K562 (cell line): ENCODE measurements around the gene CDC25B. TPM values are rescaled to one million over a fixed set of nuclear protein-coding genes. Genes with fewer than 3 reads are reported as not detected.

ENCODE experiments used
- ATAC-seq: fragments of 200-7000 bp; cut with Tn5 transposase; 3 replicates; pipeline ENCODE4 v1.9.1; 2020; ENCODE audit warnings: moderate library complexity
- BruUV-seq: library from RNA; stranded (reverse); fragments of 400-500 nt; replicated peaks from 2 replicates; lab custom pipeline; 2021; lab: Mats Ljungman, UMichigan
- CTCF ChIA-PET: fragments of 300-600 bp; formaldehyde crosslinking; extraction: SDS; loops from one replicate; lab custom pipeline; 2021; ENCODE audit warnings: low intra/inter-chr PET ratio; lab: Yijun Ruan, JAX
- POLR2A ChIA-PET: fragments of 300-600, 350-650 bp; sonication (Branson Sonifier 250); formaldehyde crosslinking; extraction: SDS; loops from one replicate; lab custom pipeline; 2021; ENCODE audit warnings: antibody characterized with exemption, inconsistent platforms; lab: Yijun Ruan, JAX
- DNase-seq, 4 experiments: peaks; one replicate each; pipeline versions ENCODE4 v3.0.0 to v3.0.0-alpha.2; 2011 to 2018; ENCODE audit warnings: low spot score in 3 of 4, mixed read lengths in 3 of 4; ENCODE audit errors: extremely low read depth in 1 of 4
- FAIRE-seq: peaks from 2 replicates; lab custom pipeline; 2011; peaks lifted over from hg19 to GRCh38; lab: Jason Lieb, UNC
- H2AFZ ChIP-seq: 2 replicates; pipeline ENCODE4 v1.6.0; 2011; ENCODE audit warnings: low read depth, low read length, control low read depth, inconsistent platforms
- H3K27ac ChIP-seq: fragments of 200-600 bp; 3 replicates; pipeline ENCODE4 v1.8.0; 2011; ENCODE audit warnings: low read depth, mild to moderate bottlenecking, control low read depth, inconsistent platforms, low read length, moderate library complexity, mixed read lengths; ENCODE audit errors: extremely low read depth
- H3K27me3 ChIP-seq, 2 experiments: fragments of 300-600 bp in 1 of 2; 2 replicates in 1 of 2; 3 replicates in 1 of 2; pipeline versions ENCODE4 v1.6.0 to v1.8.0; 2011; ENCODE audit warnings: inconsistent platforms in 2 of 2, low read length in 2 of 2, mild to moderate bottlenecking in 1 of 2, mixed read lengths in 1 of 2, moderate library complexity in 1 of 2; ENCODE audit not compliant: control insufficient read depth in 2 of 2, insufficient read depth in 2 of 2
- H3K36me3 ChIP-seq: fragments of 300-600 bp; 3 replicates; pipeline ENCODE4 v1.8.0; 2011; ENCODE audit warnings: mild to moderate bottlenecking, low read length, inconsistent platforms; ENCODE audit not compliant: control insufficient read depth, insufficient read depth
- H3K4me1 ChIP-seq, 2 experiments: fragments of 200-600 bp in 1 of 2; replicated peaks in 1 of 2; 2 replicates in 1 of 2; 3 replicates in 1 of 2; pipeline versions ENCODE4 v1.5.1 to v1.8.0; 2011; ENCODE audit warnings: inconsistent platforms in 2 of 2, low read length in 2 of 2, mild to moderate bottlenecking in 1 of 2, mixed read lengths in 1 of 2, moderate library complexity in 1 of 2; ENCODE audit not compliant: control insufficient read depth in 2 of 2, insufficient read depth in 2 of 2
- H3K4me2 ChIP-seq: 2 replicates; pipeline ENCODE4 v1.6.1; 2011; ENCODE audit warnings: low read length, control low read depth, inconsistent platforms, mixed read lengths; ENCODE audit not compliant: insufficient read depth
- H3K4me3 ChIP-seq: fragments of 200-600 bp; sonication (generic), shearing (Covaris generic); 2 replicates; pipeline ENCODE4 v1.5.1; 2016; ENCODE audit warnings: control low read depth, inconsistent platforms
- H3K79me2 ChIP-seq: fragments of 200-600 bp; 3 replicates; pipeline ENCODE4 v1.8.0; 2011; ENCODE audit warnings: low read length, inconsistent platforms; ENCODE audit not compliant: control insufficient read depth, insufficient read depth
- H3K9ac ChIP-seq, 2 experiments: 2 replicates each; pipeline versions ENCODE4 v1.6.0 to v1.6.1; 2011; ENCODE audit warnings: low read depth in 2 of 2, low read length in 2 of 2, control low read depth in 1 of 2, inconsistent platforms in 1 of 2, mild to moderate bottlenecking in 1 of 2, mixed read lengths in 1 of 2; ENCODE audit not compliant: insufficient read depth in 1 of 2
- H3K9me1 ChIP-seq: one replicate; pipeline ENCODE4 v1.6.0; 2011; ENCODE audit warnings: inconsistent platforms, mild to moderate bottlenecking, low read length, moderate library complexity; ENCODE audit not compliant: control insufficient read depth, insufficient read depth
- H3K9me3 ChIP-seq: replicated peaks from 2 replicates; pipeline ENCODE4 v1.5.1; 2011; ENCODE audit warnings: low read depth, low read length, inconsistent platforms; ENCODE audit not compliant: control insufficient read depth, insufficient read depth
- H4K20me1 ChIP-seq: replicated peaks from 2 replicates; pipeline ENCODE4 v1.6.1; 2011; ENCODE audit warnings: low read length, inconsistent platforms, mixed read lengths; ENCODE audit not compliant: control insufficient read depth, insufficient read depth
- GATA2 ChIP-seq: sonication (generic); formaldehyde crosslinking; IDR thresholded peaks from 2 replicates; pipeline ENCODE4 v1.4.0; 2020; ENCODE audit warnings: mild to moderate bottlenecking, missing genetic modification reagents
- HDAC6 ChIP-seq: IDR thresholded peaks from 2 replicates; pipeline ENCODE4 v1.6.1; 2012; ENCODE audit warnings: low read depth, mild to moderate bottlenecking, control low read depth, inconsistent platforms, low read length, moderate library complexity
- U2AF2 ChIP-seq: fragments of 200-400 bp; formaldehyde crosslinking; optimal IDR thresholded peaks from 2 replicates; pipeline ENCODE3; 2017; ENCODE audit warnings: low read depth, mild to moderate bottlenecking, low read length
- ZNF354B ChIP-seq: fragments of 250-450 bp; sonication (Bioruptor Pico); IDR thresholded peaks from 2 replicates; pipeline ENCODE4 v1.4.0; 2020
- WGBS: fragments of 100-300 bp; shearing (Covaris generic); methylation state at CpG from one replicate; pipeline ENCODE4 v1.1.6; 2016; ENCODE audit warnings: low coverage, mixed read lengths; ENCODE audit not compliant: insufficient coverage; ENCODE audit errors: missing lambda C conversion rate; 5-methylcytosine and 5-hydroxymethylcytosine counted together
- in situ Hi-C: fragments of 300-500 bp; cut with MboI; formaldehyde crosslinking; loops from 4 replicates; pipeline ENCODE4 v1.15.0; 2018; ENCODE audit warnings: inconsistent platforms, mixed read lengths
- intact Hi-C: fragments of 100-400 bp; cut with micrococcal nuclease; formaldehyde crosslinking; loops from 2 replicates; pipeline ENCODE4 v1.14.2; 2022
- polyA plus RNA-seq, 8 experiments: library from polyadenylated mRNA; depleted of rRNA in 4 of 8; stranded (reverse) in 5 of 8; unstranded in 3 of 8; fragments of >200 nt; fragmentation: Nextera tagmentation in 2 of 8; fragmentation: Illumina TruSeq in 1 of 8; extraction: Ambion mirVana in 2 of 8; extraction: Trizol in 1 of 8; gene quantifications; 2 replicates each; pipeline versions ENCODE4 v1.2.1 to v1.2.3, GENCODE V29; 2011 to 2014; ENCODE audit warnings: inconsistent platforms in 1 of 8, missing spikeins in 1 of 8
- total RNA-seq, 7 experiments: library from RNA; depleted of rRNA in 6 of 7; stranded (reverse); fragments of >200 nt in 6 of 7; fragmentation: Illumina TruSeq in 2 of 7; extraction: Trizol in 2 of 7; gene quantifications; 2 replicates each; pipeline versions ENCODE4 v1.2.1 to v1.2.3, GENCODE V29; 2011 to 2021; ENCODE audit warnings: low replicate concordance in 1 of 7
- TF ChIP-seq, protein P1 (sequence below): sonication (generic); formaldehyde crosslinking; IDR thresholded peaks from 2 replicates; pipeline ENCODE4 v1.8.0; 2022; ENCODE audit warnings: mild to moderate bottlenecking, low read depth, missing genetic modification reagents
- TF ChIP-seq, protein P2 (sequence below): sonication (generic); formaldehyde crosslinking; IDR thresholded peaks from 2 replicates; pipeline ENCODE4 v1.8.0; 2022; ENCODE audit warnings: mild to moderate bottlenecking, missing genetic modification reagents, borderline replicate concordance

Gene CDC25B
- total and polyA plus RNA-seq, 9 of the 15 experiments (the other 6 are each of a cell fraction or from before 2014, with no cell fraction given) = 2.3 to 35.7 (median 9.5) TPM

DNA sequence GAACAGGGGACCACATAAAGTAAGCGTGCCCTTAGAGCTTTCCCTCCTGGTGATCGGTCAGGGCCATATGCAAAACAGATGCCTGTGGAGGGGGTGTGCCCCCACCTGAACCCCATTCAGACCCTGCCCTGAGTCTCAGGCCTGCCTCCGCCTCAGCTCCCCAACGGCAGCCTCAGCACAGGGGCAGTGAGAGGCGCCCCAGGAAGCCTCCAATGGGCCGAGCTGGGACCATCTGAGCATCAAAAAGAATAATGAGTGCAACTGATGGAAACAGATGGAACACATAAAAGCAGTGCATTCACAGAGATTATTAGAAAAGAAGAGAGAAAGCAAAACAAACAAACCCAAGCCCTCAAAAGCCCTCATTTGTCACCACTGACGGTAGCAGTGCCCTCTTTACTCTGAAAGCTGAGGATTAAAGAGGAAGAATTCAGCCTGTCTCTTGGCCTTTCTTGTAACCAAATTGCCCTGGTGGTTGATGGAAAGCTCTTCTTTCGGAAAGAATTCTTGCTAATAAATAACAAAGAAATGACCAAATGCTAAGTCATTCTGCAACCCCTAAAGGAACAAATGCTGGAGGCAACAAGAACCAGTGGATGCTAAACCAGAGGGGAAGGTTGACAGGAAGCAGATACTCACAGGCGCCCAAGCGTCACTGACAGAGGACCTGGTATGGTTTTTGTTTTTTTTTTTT is 35.3 kb upstream of the CDC25B start:
- DNase-seq (no peak), ATAC-seq (no peak), FAIRE-seq (no peak)
- Histone ChIP-seq H4K20me1 (no peaks in the 10 kb centered on the region), H2AFZ (no peak overlapping the region), H3K79me2 (peaks cover 10% of the 10 kb centered on the region), H3K27me3 (no peaks in the 10 kb centered on the region), H3K4me3 (no peak overlapping the region), H3K9ac (peak overlapping the region in 1 of 2 experiments; percentile 45; a peak in 1 of 4 replicates), H3K9me3 (no peaks in the 10 kb centered on the region), H3K4me2 (no peak overlapping the region), H3K4me1 (peaks cover 0 to 20% of the 10 kb centered on the region in 2 experiments; a peak in 3 of 5 replicates), H3K9me1 (no peaks in the 10 kb centered on the region), H3K36me3 (peaks cover 52% of the 10 kb centered on the region; the same call in 2 of the 3 replicates), H3K27ac (no peak overlapping the region)
- WGBS = 84% methylated on average over 7 of the region's 10 CpGs
- TF ChIP-seq, protein P1, sequence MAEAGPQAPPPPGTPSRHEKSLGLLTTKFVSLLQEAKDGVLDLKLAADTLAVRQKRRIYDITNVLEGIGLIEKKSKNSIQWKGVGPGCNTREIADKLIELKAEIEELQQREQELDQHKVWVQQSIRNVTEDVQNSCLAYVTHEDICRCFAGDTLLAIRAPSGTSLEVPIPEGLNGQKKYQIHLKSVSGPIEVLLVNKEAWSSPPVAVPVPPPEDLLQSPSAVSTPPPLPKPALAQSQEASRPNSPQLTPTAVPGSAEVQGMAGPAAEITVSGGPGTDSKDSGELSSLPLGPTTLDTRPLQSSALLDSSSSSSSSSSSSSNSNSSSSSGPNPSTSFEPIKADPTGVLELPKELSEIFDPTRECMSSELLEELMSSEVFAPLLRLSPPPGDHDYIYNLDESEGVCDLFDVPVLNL (CRISPR knock-in tag) = no peak
- TF ChIP-seq, protein P2, sequence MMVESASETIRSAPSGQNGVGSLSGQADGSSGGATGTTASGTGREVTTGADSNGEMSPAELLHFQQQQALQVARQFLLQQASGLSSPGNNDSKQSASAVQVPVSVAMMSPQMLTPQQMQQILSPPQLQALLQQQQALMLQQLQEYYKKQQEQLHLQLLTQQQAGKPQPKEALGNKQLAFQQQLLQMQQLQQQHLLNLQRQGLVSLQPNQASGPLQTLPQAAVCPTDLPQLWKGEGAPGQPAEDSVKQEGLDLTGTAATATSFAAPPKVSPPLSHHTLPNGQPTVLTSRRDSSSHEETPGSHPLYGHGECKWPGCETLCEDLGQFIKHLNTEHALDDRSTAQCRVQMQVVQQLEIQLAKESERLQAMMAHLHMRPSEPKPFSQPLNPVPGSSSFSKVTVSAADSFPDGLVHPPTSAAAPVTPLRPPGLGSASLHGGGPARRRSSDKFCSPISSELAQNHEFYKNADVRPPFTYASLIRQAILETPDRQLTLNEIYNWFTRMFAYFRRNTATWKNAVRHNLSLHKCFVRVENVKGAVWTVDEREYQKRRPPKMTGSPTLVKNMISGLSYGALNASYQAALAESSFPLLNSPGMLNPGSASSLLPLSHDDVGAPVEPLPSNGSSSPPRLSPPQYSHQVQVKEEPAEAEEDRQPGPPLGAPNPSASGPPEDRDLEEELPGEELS (CRISPR knock-in tag) = no peak
- TF ChIP-seq ZNF354B (CRISPR knock-in tag) (no peak), GATA2 (CRISPR knock-in tag) (no peak), HDAC6 (no peak), U2AF2 (no peak)
- no TSS peak for BruUV-seq
- intact Hi-C loops = no loop called here
- ChIA-PET POLR2A (interaction anchor here (0.6 kb wide), 1 partner anchor 27 kb away, joined by 3 read pairs; no protein-coding TSS in a partner anchor), CTCF (no interaction called here)
- in situ Hi-C loops = no loop called here
